Thyroid gland (tissue), 4 donors: Measurements from ENCODE around the gene USP6NL.

Experiments
- CTCF ChIP-seq, 6 experiments: fragments of 200-600 bp in 3 of 6; fragments of 450-650 bp in 3 of 6; sonication (generic) in 3 of 6; IDR thresholded peaks; one replicate each; pipeline ENCODE4 v1.5.1; 2016 to 2019; ENCODE audit warnings: antibody characterized with exemption in 6 of 6, mild to moderate bottlenecking in 2 of 6, inconsistent platforms in 1 of 6, moderate library complexity in 1 of 6
- POLR2A ChIP-seq, 2 donors: fragments of 450-650 bp; IDR thresholded peaks; one replicate each; pipeline ENCODE4 v1.6.1; 2017; ENCODE audit warnings: antibody characterized with exemption in 2 of 2, mild to moderate bottlenecking in 2 of 2, moderate library complexity in 1 of 2

- TF ChIP-seq POLR2A (IDR thresholded peaks at IDR 0.05) (no peak), CTCF (IDR thresholded peaks at IDR 0.05) (no peak)
These were observed 32.6 kb downstream of the USP6NL start for GRCh38 chr10:11578802-11579255.
